Measurements from ENCODE around the gene BSDC1. TPM values are rescaled to one million over a fixed set of nuclear protein-coding genes. Genes with fewer than 3 reads are reported as not detected.

The BSDC1 gene
- total and polyA plus RNA-seq, 12 donors, result 21.4 to 49.4 (median 44.3) TPM

GRCh38 chr1:32350785-32351398 lies 43.3 kb downstream of the BSDC1 start:
- peak; percentile 45 to 83 (median 65) for TF ChIP-seq CTCF (IDR thresholded peaks at IDR 0.05)
- peak; percentile 57 to 84 (median 76) for ATAC-seq
- Histone ChIP-seq H3K36me3 (peaks cover 0 to 2% (median 0%) of the 10 kb centered on the region in 9 donors), H3K27me3 (peaks cover 0 to 10% (median 0%) of the 10 kb centered on the region in 7 donors), H3K27ac (peak overlapping the region; percentile 85 to 98 (median 95)), H3K9me3 (no peaks in the 10 kb centered on the region), H3K4me1 (peaks cover 11 to 70% (median 54%) of the 10 kb centered on the region in 9 donors), H3K4me3 (peak overlapping the region in 9 of 10 donors; percentile 57 to 84 (median 75))
- intact Hi-C loops (cut with DNase I), result loop anchor here in 1 of 10 donors (5.0 kb wide), 1 partner anchor 41 kb away; the partner anchor contains the start of gene BSDC1
- peak in 1 of 2 donors; percentile 81 for DNase-seq
- 20 to 24% methylated on average over 25 to 28 of the region's 28 CpGs for WGBS, 2 donors

GRCh38 chr1:32349211-32349708 lies 45.0 kb downstream of the BSDC1 start:
- intact Hi-C loops (cut with DNase I), result no loop called here
- peak in 5 of 8 donors; percentile 1 to 20 (median 5) for ATAC-seq
- WGBS, 2 donors, result 45 to 54% methylated on average over 8 of the region's 8 CpGs
- TF ChIP-seq CTCF (IDR thresholded peaks at IDR 0.05), result no peak
- no peaks in the 10 kb centered on the region for H3K9me3 ChIP-seq
- peak; percentile 66 to 72 for DNase-seq
- H3K36me3 ChIP-seq, result no peaks in the 10 kb centered on the region
- H3K4me1 ChIP-seq, result peaks cover 11 to 68% (median 54%) of the 10 kb centered on the region in 9 donors
- H3K27me3 ChIP-seq, result peaks cover 0 to 11% (median 0%) of the 10 kb centered on the region in 7 donors
- H3K4me3 ChIP-seq, result no peak overlapping the region
- H3K27ac ChIP-seq, result peak overlapping the region in 8 of 10 donors; percentile 47 to 98 (median 62)

GRCh38 chr1:32346532-32347157 lies 47.6 kb downstream of the BSDC1 start:
- DNase-seq (no peak), ATAC-seq (no peak)
- Histone ChIP-seq H3K27me3 (peaks cover 0 to 11% (median 0%) of the 10 kb centered on the region in 7 donors), H3K36me3 (no peaks in the 10 kb centered on the region), H3K4me1 (peaks cover 0 to 48% (median 34%) of the 10 kb centered on the region in 9 donors), H3K4me3 (no peak overlapping the region), H3K9me3 (no peaks in the 10 kb centered on the region), H3K27ac (no peak overlapping the region)
- intact Hi-C loops (cut with DNase I), result no loop called here
- 84 to 87% methylated on average over 9 of the region's 9 CpGs for WGBS, 2 donors
- no peak for TF ChIP-seq CTCF (IDR thresholded peaks at IDR 0.05)

GRCh38 chr1:32345289-32345827 lies 48.9 kb downstream of the BSDC1 start:
- DNase-seq, result no peak
- Histone ChIP-seq H3K9me3 (no peaks in the 10 kb centered on the region), H3K36me3 (no peaks in the 10 kb centered on the region), H3K27me3 (peaks cover 0 to 11% (median 0%) of the 10 kb centered on the region in 7 donors), H3K4me3 (no peak overlapping the region), H3K27ac (peak overlapping the region in 1 of 10 donors; percentile 22), H3K4me1 (peaks cover 0 to 42% (median 28%) of the 10 kb centered on the region in 9 donors)
- ATAC-seq, result peak in 2 of 8 donors; percentile 20 to 23
- no peak for TF ChIP-seq CTCF (IDR thresholded peaks at IDR 0.05)
- 32 to 33% methylated on average over 8 of the region's 8 CpGs for WGBS, 2 donors
- intact Hi-C loops (cut with DNase I), result no loop called here

Measured in heart right ventricle (tissue), 16 donors.